Left lung (tissue), 10 donors: ENCODE data around the gene TRAPPC5. TPM values are rescaled to one million over a fixed set of nuclear protein-coding genes. Genes with fewer than 3 reads are reported as not detected.

Experiments
- ATAC-seq: fragments of 200-7000 bp; cut with Tn5 transposase; one replicate; pipeline ENCODE4 v1.9.1; 2020; ENCODE audit warnings: moderate library complexity
- DNase-seq, 4 donors: peaks; one replicate each; pipeline ENCODE4 v3.0.0-alpha.2; 2013 to 2020
- H3K27ac ChIP-seq, 2 donors: fragments of 200-600 bp; sonication (generic) in 1 of 2; one replicate each; pipeline versions ENCODE4 v1.5.0 to v1.8.0; 2020 to 2021
- H3K27me3 ChIP-seq, 2 donors: fragments of 200-600 bp; sonication (generic) in 1 of 2; one replicate each; pipeline versions ENCODE4 v1.5.0 to v1.8.0; 2020 to 2021
- H3K36me3 ChIP-seq, 2 donors: fragments of 200-600 bp; sonication (generic) in 1 of 2; one replicate each; pipeline versions ENCODE4 v1.5.0 to v1.8.0; 2020 to 2021
- H3K4me1 ChIP-seq, 2 donors: fragments of 200-600 bp; one replicate each; pipeline ENCODE4 v1.8.0; 2021
- H3K4me3 ChIP-seq, 2 donors: fragments of 200-600 bp; sonication (generic) in 1 of 2; one replicate each; pipeline versions ENCODE4 v1.5.0 to v1.8.0; 2020 to 2021; ENCODE audit warnings: mild to moderate bottlenecking in 1 of 2
- H3K9me3 ChIP-seq, 2 donors: fragments of 200-600 bp; sonication (generic) in 1 of 2; one replicate each; pipeline versions ENCODE4 v1.5.0 to v1.8.0; 2020 to 2021
- intact Hi-C, 2 donors: fragments of 100-400 bp; cut with DNase I; formaldehyde crosslinking; loops; one replicate each; pipeline versions ENCODE4 v1.11.2 to v1.14.2; 2022
- polyA plus RNA-seq, 6 donors: library from polyadenylated mRNA; unstranded; fragments of 120-200 nt; gene quantifications; one replicate each; pipeline ENCODE4 v1.2.1, GENCODE V29; 2013; ENCODE audit not compliant: insufficient read length in 6 of 6
- total RNA-seq, 2 donors: library from RNA; stranded (reverse); fragmentation: NEBNext Ultra II Directional; extraction: Animal tissue kit (Norgen Biotek cat#: 25700); gene quantifications; one replicate each; pipeline ENCODE4 v1.2.1, GENCODE V29; 2021
- TF ChIP-seq, protein P1 (sequence below), 2 donors: fragments of 200-600 bp; sonication (generic) in 1 of 2; IDR thresholded peaks; one replicate each; pipeline versions ENCODE4 v1.5.0 to v1.8.0; 2021; ENCODE audit warnings: antibody characterized with exemption in 2 of 2
- donor health status: DM: no; HTN: yes; CAD: no.
- donor health status: DM: no; HTN: no; CAD: no.

TRAPPC5 gene
- total and polyA plus RNA-seq, 8 donors, result 25.7 to 106 (median 42.8) TPM

GRCh38 chr19:7734220-7735203 lies 53.9 kb downstream of the TRAPPC5 start:
- intact Hi-C loops, result no loop called here
- peak; percentile 82 for ATAC-seq
- Histone ChIP-seq H3K36me3 (no peaks in the 10 kb centered on the region), H3K9me3 (no peaks in the 10 kb centered on the region), H3K27ac (peak overlapping the region in 1 of 2 donors; percentile 61), H3K4me1 (peaks cover 0 to 34% of the 10 kb centered on the region in 2 donors), H3K27me3 (peaks cover 19 to 31% of the 10 kb centered on the region in 2 donors), H3K4me3 (no peak overlapping the region)
- TF ChIP-seq, protein P1, sequence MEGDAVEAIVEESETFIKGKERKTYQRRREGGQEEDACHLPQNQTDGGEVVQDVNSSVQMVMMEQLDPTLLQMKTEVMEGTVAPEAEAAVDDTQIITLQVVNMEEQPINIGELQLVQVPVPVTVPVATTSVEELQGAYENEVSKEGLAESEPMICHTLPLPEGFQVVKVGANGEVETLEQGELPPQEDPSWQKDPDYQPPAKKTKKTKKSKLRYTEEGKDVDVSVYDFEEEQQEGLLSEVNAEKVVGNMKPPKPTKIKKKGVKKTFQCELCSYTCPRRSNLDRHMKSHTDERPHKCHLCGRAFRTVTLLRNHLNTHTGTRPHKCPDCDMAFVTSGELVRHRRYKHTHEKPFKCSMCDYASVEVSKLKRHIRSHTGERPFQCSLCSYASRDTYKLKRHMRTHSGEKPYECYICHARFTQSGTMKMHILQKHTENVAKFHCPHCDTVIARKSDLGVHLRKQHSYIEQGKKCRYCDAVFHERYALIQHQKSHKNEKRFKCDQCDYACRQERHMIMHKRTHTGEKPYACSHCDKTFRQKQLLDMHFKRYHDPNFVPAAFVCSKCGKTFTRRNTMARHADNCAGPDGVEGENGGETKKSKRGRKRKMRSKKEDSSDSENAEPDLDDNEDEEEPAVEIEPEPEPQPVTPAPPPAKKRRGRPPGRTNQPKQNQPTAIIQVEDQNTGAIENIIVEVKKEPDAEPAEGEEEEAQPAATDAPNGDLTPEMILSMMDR (IDR thresholded peaks at IDR 0.05), result no peak
- DNase-seq, result peak in 1 of 4 donors; percentile 24

DNA sequence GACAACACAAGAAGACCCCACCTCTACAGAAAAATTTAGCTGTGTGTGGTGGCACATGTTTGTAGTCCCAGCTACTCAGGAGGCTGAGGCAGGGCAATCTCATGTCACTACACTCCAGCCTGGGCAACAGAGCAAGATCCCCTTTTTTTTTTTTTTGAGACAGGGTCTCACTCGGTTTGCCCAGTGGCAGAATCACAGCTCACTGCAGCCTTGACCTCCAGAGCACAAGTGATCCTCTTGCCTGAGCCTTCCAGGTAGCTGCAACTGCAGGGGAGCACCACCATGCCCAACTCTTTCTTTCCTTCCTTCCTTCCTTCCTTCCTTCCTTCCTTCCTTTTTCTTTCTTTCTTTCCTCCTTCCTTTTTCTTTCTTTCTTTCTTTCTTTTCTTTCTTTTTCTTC lies 55.5 kb downstream of the TRAPPC5 start:
- Histone ChIP-seq H3K27me3 (peaks cover 3 to 15% of the 10 kb centered on the region in 2 donors), H3K4me3 (no peak overlapping the region), H3K27ac (no peak overlapping the region), H3K4me1 (peaks cover 0 to 19% of the 10 kb centered on the region in 2 donors), H3K36me3 (no peaks in the 10 kb centered on the region), H3K9me3 (no peaks in the 10 kb centered on the region)
- ATAC-seq, result no peak
- no peak for DNase-seq
- intact Hi-C loops, result no loop called here
- TF ChIP-seq, protein P1 (IDR thresholded peaks at IDR 0.05), result no peak

- peaks cover 0 to 19% of the 10 kb centered on the region in 2 donors for H3K4me1 ChIP-seq
- no peaks in the 10 kb centered on the region for H3K36me3 ChIP-seq
- intact Hi-C loops, result no loop called here
- peaks cover 0 to 4% of the 10 kb centered on the region in 2 donors for H3K27me3 ChIP-seq
- TF ChIP-seq, protein P1 (IDR thresholded peaks at IDR 0.05), result no peak
- no peak for ATAC-seq
- no peak overlapping the region for H3K4me3 ChIP-seq
- DNase-seq, result no peak
- H3K9me3 ChIP-seq, result no peaks in the 10 kb centered on the region
- no peak overlapping the region for H3K27ac ChIP-seq
Observed at GRCh38 chr19:7737215-7737614, 56.6 kb downstream of the TRAPPC5 start.

Other genes with a start within 250 kb of the TRAPPC5 start
- 1 to 10 TPM; 3.6 to 4.6 TPM for gene PEX11G, start 191.8 kb upstream of the TRAPPC5 start, total RNA-seq
- 1 to 10 TPM; 2.9 to 5.4 (median 4.0) TPM for gene PEX11G, start 191.8 kb upstream of the TRAPPC5 start, polyA plus RNA-seq
- 10 to 100 TPM; 46.1 to 47.6 TPM for gene ZNF358, start 164.7 kb upstream of the TRAPPC5 start, total RNA-seq
- gene ZNF358, start 164.7 kb upstream of the TRAPPC5 start, polyA plus RNA-seq, result 10 to 100 TPM; 36.9 to 56.1 (median 44.4) TPM
- 10 to 100 TPM; 47.7 to 76.6 TPM for gene MCOLN1, start 158.2 kb upstream of the TRAPPC5 start, total RNA-seq
- gene MCOLN1, start 158.2 kb upstream of the TRAPPC5 start, polyA plus RNA-seq, result 10 to 100 TPM; 13.0 to 17.2 (median 14.3) TPM
- 100 to 1,000 TPM; 134 to 255 TPM for gene PNPLA6, start 145.1 kb upstream of the TRAPPC5 start, total RNA-seq
- 10 to 100 TPM; 28.7 to 48.8 (median 36.3) TPM for gene PNPLA6, start 145.1 kb upstream of the TRAPPC5 start, polyA plus RNA-seq
- 10 to 100 TPM; 20.5 to 22.3 TPM for gene CAMSAP3, start 85.0 kb upstream of the TRAPPC5 start, total RNA-seq
- 10 to 100 TPM; 10.5 to 17.1 (median 14.1) TPM for gene CAMSAP3, start 85.0 kb upstream of the TRAPPC5 start, polyA plus RNA-seq
- gene XAB2, start 51.3 kb upstream of the TRAPPC5 start, total RNA-seq, result 10 to 100 TPM; 32.8 to 33.7 TPM
- gene XAB2, start 51.3 kb upstream of the TRAPPC5 start, polyA plus RNA-seq, result 10 to 100 TPM; 30.5 to 38.8 (median 32.0) TPM
- gene PET100, start 51.0 kb upstream of the TRAPPC5 start, total RNA-seq, result 10 to 100 TPM; 92.6 to 98.6 TPM
- gene PET100, start 51.0 kb upstream of the TRAPPC5 start, polyA plus RNA-seq, result 100 to 1,000 TPM in 3 of 6 donors, 10 to 100 TPM in 3; 82.8 to 111 (median 99.0) TPM
- 1 to 10 TPM; 1.6 to 1.8 TPM for gene PCP2, start 47.1 kb upstream of the TRAPPC5 start, total RNA-seq
- 1 to 10 TPM in 5 of 6 donors, under 1 TPM in 1; 0.57 to 1.6 (median 1.4) TPM for gene PCP2, start 47.1 kb upstream of the TRAPPC5 start, polyA plus RNA-seq
- 100 to 1,000 TPM; 153 to 277 TPM for gene STXBP2, start 43.7 kb upstream of the TRAPPC5 start, total RNA-seq
- gene STXBP2, start 43.7 kb upstream of the TRAPPC5 start, polyA plus RNA-seq, result 10 to 100 TPM; 32.5 to 46.1 (median 38.9) TPM
- 10 to 100 TPM in 1 of 2 donors, 1 to 10 TPM in 1; 3.6 to 22.4 TPM for gene RETN, start 11.8 kb upstream of the TRAPPC5 start, total RNA-seq
- gene RETN, start 11.8 kb upstream of the TRAPPC5 start, polyA plus RNA-seq, result 1 to 10 TPM; 1.2 to 3.9 (median 1.9) TPM
- gene MCEMP1, start 3.7 kb upstream of the TRAPPC5 start, total RNA-seq, result 100 to 1,000 TPM in 1 of 2 donors, 10 to 100 TPM in 1; 26.4 to 112 TPM
- under 1 TPM; 0.32 to 0.90 (median 0.52) TPM for gene MCEMP1, start 3.7 kb upstream of the TRAPPC5 start, polyA plus RNA-seq
- under 1 TPM; 0.58 to 0.73 TPM for gene FCER2, start 21.3 kb downstream of the TRAPPC5 start, total RNA-seq
- under 1 TPM; 0.27 to 0.61 (median 0.47) TPM for gene FCER2, start 21.3 kb downstream of the TRAPPC5 start, polyA plus RNA-seq
- gene CLEC4G, start 51.3 kb downstream of the TRAPPC5 start, total RNA-seq, result 1 to 10 TPM; 2.1 to 2.2 TPM
- gene CLEC4G, start 51.3 kb downstream of the TRAPPC5 start, polyA plus RNA-seq, result under 1 TPM in 4 of 6 donors, not detected in 2; 0.20 to 0.38 (median 0.25) TPM
- 10 to 100 TPM in 1 of 2 donors, 1 to 10 TPM in 1; 9.2 to 10.6 TPM for gene CD209, start 66.7 kb downstream of the TRAPPC5 start, total RNA-seq
- gene CD209, start 66.7 kb downstream of the TRAPPC5 start, polyA plus RNA-seq, result 1 to 10 TPM; 2.9 to 4.3 (median 3.1) TPM
- 1 to 10 TPM in 1 of 2 donors, not detected in 1; 2.7 TPM for gene CLEC4M, start 82.4 kb downstream of the TRAPPC5 start, total RNA-seq
- 1 to 10 TPM in 4 of 6 donors, under 1 TPM in 2; 0.78 to 2.2 (median 1.3) TPM for gene CLEC4M, start 82.4 kb downstream of the TRAPPC5 start, polyA plus RNA-seq
- gene EVI5L, start 149.4 kb downstream of the TRAPPC5 start, total RNA-seq, result 10 to 100 TPM; 14.2 to 16.9 TPM
- gene EVI5L, start 149.4 kb downstream of the TRAPPC5 start, polyA plus RNA-seq, result 10 to 100 TPM; 11.3 to 18.1 (median 14.7) TPM
- gene PRR36, start 193.6 kb downstream of the TRAPPC5 start, total RNA-seq, result 1 to 10 TPM; 1.2 to 4.2 TPM
- 10 to 100 TPM in 3 of 6 donors, 1 to 10 TPM in 3; 8.4 to 13.4 (median 10.1) TPM for gene PRR36, start 193.6 kb downstream of the TRAPPC5 start, polyA plus RNA-seq
- gene LRRC8E, start 207.7 kb downstream of the TRAPPC5 start, total RNA-seq, result 10 to 100 TPM in 1 of 2 donors, 1 to 10 TPM in 1; 5.9 to 10.5 TPM
- gene LRRC8E, start 207.7 kb downstream of the TRAPPC5 start, polyA plus RNA-seq, result 1 to 10 TPM; 3.7 to 5.7 (median 4.5) TPM
- 10 to 100 TPM; 30.5 to 31.1 TPM for gene MAP2K7, start 223.0 kb downstream of the TRAPPC5 start, total RNA-seq
- 10 to 100 TPM; 25.7 to 33.1 (median 30.5) TPM for gene MAP2K7, start 223.0 kb downstream of the TRAPPC5 start, polyA plus RNA-seq
- gene TGFBR3L, start 234.0 kb downstream of the TRAPPC5 start, total RNA-seq, result under 1 TPM; 0.29 to 0.55 TPM
- under 1 TPM in 4 of 6 donors, not detected in 2; 0.11 to 0.26 (median 0.19) TPM for gene TGFBR3L, start 234.0 kb downstream of the TRAPPC5 start, polyA plus RNA-seq
- gene SNAPC2, start 239.5 kb downstream of the TRAPPC5 start, total RNA-seq, result 10 to 100 TPM; 15.2 to 20.5 TPM
- 10 to 100 TPM; 11.1 to 18.5 (median 14.9) TPM for gene SNAPC2, start 239.5 kb downstream of the TRAPPC5 start, polyA plus RNA-seq
- gene CTXN1, start 245.3 kb downstream of the TRAPPC5 start, total RNA-seq, result 1 to 10 TPM; 6.5 to 8.5 TPM
- 10 to 100 TPM in 3 of 6 donors, 1 to 10 TPM in 3; 4.2 to 13.3 (median 9.9) TPM for gene CTXN1, start 245.3 kb downstream of the TRAPPC5 start, polyA plus RNA-seq